Measurements from ENCODE around the gene TNP1.
A peak's percentile ranks its signal among the peaks of the same experiment; 100 is the strongest.

TNP1 gene

DNA sequence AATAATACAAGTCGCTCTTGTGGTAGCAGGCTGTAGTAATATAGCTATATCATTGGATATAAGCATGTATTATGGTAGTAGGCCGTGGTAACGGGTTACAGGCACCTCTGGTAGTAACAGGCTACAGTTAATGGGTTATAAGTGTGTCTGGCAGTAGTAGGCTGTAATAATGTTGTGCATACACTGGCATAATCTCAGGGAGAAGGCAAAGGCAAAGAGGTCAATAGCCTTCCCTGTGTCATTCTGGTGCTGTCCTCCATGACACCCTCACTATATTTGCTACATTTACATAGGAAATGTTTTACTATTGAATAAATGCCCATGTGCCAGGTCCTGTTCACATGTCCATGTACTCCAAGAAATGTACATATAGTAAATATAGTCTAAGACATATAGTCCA is 12.8 kb upstream of the TNP1 start:
- no peak for DNase-seq

GRCh38 chr2:216872040-216872439 is 12.2 kb upstream of the TNP1 start:
- DNase-seq, result no peak

- DNase-seq, result no peak
Observed at GRCh38 chr2:216871333-216871934, 11.6 kb upstream of the TNP1 start.

GRCh38 chr2:216870508-216871332 is 10.9 kb upstream of the TNP1 start:
- no peak for DNase-seq

DNA sequence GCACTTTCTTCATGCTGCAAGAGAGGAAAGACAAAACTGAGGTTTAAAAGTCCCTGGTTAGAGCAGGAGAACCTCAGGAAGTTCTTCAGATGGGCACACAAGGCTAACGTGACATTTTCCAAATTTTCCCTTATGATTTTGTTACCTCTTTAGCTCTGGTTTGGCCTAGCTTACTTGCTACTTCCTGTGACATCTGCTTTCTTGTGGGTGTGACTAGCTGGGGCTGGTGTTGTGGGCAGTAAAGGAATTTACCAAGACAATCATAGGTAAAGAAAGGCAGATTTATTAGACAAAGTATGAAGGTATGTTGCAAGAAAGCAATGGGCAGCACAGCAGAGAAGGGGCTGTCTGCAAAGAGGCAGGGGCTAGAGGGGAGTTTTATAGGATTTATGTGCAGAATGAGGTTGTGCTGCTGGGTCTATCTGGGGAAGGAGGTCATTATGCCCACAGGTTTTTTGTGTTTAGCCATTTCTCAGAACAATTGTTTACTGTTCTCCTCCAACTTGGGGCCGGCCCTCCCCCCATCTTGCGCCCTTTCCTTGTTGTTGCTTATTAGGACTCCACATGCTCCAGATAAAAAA is 6.7 kb upstream of the TNP1 start:
- DNase-seq, result no peak

DNA sequence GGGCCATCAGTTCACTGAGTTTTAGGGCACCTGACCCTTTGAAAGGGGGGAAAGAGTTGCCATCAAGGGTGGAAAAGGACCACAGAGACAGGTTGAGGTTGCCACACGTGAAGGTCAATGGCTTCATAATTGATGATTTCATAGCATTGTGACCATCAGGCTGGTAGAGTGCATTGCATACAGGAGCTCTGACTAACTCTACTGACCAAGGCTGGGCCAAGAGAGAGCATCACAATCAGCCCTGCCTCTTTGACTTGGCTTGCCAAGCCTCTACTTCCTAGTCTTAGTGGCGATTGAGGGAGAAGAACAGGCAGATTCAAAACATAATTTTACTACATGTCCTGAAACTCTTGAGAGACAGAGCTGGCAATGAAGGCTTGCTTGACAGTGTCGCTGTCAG is 5.8 kb upstream of the TNP1 start:
- no peak for DNase-seq

DNA sequence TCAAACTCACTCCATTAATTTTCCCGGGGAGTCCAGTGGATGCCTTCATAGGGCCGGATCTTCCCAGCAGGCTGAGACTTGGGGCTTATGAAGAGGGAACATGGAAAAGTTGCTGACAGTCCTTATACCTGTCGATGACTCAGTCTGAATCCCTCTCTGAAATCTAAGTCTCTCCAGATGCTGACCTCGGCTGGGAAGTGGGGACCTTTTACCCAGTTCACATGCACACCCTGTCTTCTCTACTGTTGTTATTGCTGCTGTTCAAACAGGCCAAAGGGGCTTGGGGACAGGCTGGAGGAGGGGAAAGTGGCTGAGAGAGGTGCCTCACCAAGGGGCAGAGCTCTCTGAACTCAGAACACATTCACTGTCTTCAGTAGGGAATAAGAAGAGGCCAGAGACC is 4.1 kb upstream of the TNP1 start:
- no peak for DNase-seq

DNA sequence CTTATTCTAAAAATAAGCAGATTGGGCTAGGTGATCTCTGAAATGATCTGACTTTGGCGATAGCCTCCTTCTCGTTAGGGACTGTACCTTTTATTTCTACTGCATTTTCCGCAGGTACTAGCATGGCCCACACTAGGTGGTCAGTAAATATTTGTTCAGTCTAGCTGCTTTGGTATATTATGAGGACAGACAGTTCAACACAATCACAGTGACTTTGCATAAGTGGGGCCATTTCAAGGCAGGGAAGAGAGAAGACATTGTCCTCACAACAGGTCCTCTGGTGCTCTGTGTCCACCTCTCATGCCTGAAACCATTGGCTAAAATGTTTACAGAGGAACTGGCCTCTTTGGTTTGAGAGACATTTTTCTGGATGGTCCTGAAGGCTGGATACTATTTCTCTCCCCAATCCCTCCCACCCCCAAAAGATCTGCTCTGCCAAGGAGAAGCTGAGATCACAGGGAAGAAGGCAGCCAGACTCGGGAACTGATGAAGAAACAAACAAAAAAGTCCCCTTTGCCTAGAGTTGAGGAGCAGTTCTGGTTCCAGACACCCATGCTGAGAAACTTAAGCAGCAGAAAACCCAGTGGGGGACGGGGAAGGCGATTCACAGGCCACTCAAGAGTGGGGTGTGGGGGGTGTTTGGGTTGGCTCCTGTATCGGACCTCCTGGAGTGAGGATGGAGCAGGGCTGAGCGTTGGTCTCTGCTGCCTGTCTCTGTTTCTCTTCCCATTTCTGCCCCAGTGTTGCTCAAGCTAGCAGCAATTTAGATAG is 2.9 kb upstream of the TNP1 start:
- DNase-seq, result no peak

GRCh38 chr2:216860426-216861137 is 718 bp upstream of the TNP1 start:
- no peak for DNase-seq

- no peak for DNase-seq
Observed at GRCh38 chr2:216858312-216858711, 1.6 kb downstream of the TNP1 start.

GRCh38 chr2:216857131-216857550 is 2.7 kb downstream of the TNP1 start:
- peak; percentile 24 for DNase-seq

GRCh38 chr2:216856406-216857065 is 3.3 kb downstream of the TNP1 start:
- no peak for DNase-seq

DNA sequence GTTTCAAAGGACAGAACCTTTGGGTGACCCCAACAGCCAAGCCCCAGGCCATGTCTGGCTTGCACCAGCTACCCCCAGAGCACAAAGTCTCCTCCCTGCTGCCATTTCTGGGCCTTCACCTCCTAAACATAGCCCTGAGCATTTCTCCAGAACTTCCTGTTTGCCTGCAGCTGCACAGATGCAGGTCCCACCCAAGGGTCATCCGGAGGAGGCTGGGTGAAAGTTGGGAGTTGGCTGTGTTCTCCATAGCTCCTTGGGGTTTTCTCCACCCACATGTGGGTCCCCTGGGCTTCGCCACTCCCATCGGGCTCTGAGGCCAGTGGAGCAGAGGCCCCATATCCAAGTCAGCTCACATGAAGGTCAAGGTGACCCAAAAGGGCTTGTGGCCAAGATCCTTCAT is 4.3 kb downstream of the TNP1 start:
- DNase-seq, result no peak

GRCh38 chr2:216855079-216855478 is 4.8 kb downstream of the TNP1 start:
- DNase-seq, result no peak

- peak; percentile 34 for DNase-seq
Observed at GRCh38 chr2:216851486-216852090, 8.3 kb downstream of the TNP1 start.

DNA sequence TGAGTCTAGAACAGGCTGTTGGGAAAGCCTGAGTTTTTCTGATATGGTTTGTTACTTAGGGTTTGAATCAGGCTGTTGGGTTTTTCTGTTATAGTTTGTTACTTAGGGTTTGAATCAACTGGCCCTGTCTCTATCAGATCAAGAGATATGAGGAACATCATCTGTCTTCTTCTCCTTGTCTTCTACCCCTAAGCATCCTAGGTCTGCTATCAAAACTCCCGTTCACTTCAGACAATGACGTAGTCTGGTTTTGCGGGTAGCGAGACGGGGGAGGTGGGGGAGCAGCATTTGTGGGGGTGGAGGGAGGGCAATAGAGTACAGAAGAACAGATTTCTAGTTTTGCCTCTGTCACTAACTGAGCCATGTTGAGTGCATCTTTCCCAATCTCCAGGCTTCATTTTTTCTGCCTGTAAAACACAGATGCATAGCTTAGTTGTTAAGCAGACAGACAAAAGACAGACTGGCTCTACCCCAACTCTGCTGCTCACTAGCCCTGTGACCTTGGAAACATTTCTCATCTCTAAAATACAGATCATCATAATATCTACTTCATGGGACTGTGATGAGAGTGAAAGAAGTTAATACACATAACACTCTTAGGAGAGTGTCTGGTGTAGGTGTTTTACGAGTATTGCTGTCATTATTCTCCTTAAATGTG is 9.1 kb downstream of the TNP1 start:
- DNase-seq, result no peak

GRCh38 chr2:216849987-216850386 is 9.9 kb downstream of the TNP1 start:
- peak; percentile 81 for DNase-seq

- DNase-seq, result no peak
Observed at GRCh38 chr2:216845426-216845825, 14.4 kb downstream of the TNP1 start.

DNA sequence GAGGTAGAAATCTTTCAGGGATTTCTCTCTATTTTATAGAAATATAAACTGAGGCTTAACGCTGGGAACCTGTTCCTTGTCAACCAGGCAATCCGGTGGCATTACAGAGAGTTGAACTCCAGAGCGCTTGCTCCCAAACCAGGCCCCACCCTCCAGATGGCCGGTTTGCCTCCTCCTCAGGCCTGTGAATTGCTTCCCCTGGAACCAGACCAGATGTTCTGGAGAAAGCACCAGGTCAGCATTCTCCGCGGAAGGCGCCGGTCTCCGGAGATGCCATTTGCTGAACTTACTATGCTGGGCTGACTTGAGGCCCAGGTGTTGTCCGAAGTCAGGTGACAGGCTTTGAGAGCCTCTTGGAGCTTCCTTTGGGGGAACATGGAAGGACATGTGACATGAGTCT is 17.2 kb downstream of the TNP1 start:
- no peak for DNase-seq

DNA sequence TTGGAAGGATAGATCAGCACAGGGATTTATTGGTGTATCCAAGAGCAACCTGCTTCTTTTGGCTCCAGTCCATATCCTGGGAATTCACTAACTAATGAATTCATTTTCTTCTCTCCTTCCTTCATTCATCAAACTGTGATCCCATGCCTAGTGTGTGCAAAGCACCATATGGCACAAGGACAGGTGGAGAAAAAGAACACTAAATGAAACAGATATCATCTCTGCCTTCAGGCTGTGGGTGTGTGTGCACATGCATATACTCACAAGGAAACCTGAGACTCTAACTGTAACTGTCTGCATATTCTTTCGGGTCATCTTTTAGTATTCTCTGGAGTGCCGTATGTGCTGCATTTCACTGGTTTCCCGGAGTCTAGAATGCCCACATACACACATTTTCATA is 20.2 kb downstream of the TNP1 start:
- DNase-seq, result no peak

DNA sequence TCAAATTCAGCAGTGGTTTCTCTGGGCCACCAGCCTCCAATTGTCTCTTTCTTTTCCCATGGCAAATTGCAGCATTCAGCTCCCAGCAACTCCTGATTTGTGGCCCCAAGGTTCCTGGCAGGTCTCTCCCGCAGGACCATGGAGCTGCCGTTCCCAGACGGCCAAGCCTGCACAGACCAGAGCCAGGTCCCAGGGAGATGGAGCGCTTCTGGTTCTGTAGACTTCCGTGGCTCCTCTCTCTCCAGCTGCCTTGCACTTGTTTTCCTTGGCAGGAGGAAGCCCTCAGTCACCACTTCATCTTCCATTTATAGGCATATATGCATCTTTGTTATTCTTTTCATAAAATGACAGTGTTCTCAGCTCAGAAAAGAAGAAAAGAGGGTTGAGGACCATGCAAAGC is 21.7 kb downstream of the TNP1 start:
- no peak for DNase-seq
